Keratinocyte (primary cell): ENCODE measurements around the gene PRPF8. TPM values are rescaled to one million over a fixed set of nuclear protein-coding genes. Genes with fewer than 3 reads are reported as not detected.

Source experiments
- DNase-seq: peaks from one replicate; pipeline ENCODE4 v3.0.0-alpha.2; 2011; ENCODE audit warnings: low read depth, missing footprints, low spot score
- FAIRE-seq: peaks from 2 replicates; lab custom pipeline; 2011; peaks lifted over from hg19 to GRCh38; lab: Jason Lieb, UNC
- H2AFZ ChIP-seq: 2 replicates; pipeline ENCODE4 v1.6.0; 2012; ENCODE audit warnings: low read length, control low read depth, inconsistent platforms; ENCODE audit not compliant: control insufficient read depth
- H3K27ac ChIP-seq: 2 replicates; pipeline ENCODE4 v1.5.1; 2011; ENCODE audit warnings: low read length; ENCODE audit not compliant: control insufficient read depth, insufficient read depth
- H3K27me3 ChIP-seq: 3 replicates; pipeline ENCODE4 v1.6.0; 2011; ENCODE audit warnings: low read length; ENCODE audit not compliant: control insufficient read depth, insufficient read depth; ENCODE audit errors: extremely low read depth
- H3K36me3 ChIP-seq, 2 experiments: 2 replicates in 1 of 2; 3 replicates in 1 of 2; pipeline ENCODE4 v1.5.1; 2011; ENCODE audit warnings: low read length in 2 of 2, mild to moderate bottlenecking in 1 of 2; ENCODE audit not compliant: control insufficient read depth in 2 of 2, insufficient read depth in 2 of 2; ENCODE audit errors: extremely low read depth in 1 of 2
- H3K4me1 ChIP-seq: 3 replicates; pipeline ENCODE4 v1.5.1; 2011; ENCODE audit warnings: low read length; ENCODE audit not compliant: control insufficient read depth, insufficient read depth; ENCODE audit errors: extremely low read depth
- H3K4me2 ChIP-seq: 3 replicates; pipeline ENCODE4 v1.6.0; 2011; ENCODE audit warnings: low read depth, low read length; ENCODE audit not compliant: control insufficient read depth, insufficient read depth; ENCODE audit errors: extremely low read depth
- H3K4me3 ChIP-seq, 3 experiments: fragments of 200-600 bp in 1 of 3; sonication (generic) in 1 of 3; 2 replicates in 2 of 3; 3 replicates in 1 of 3; pipeline ENCODE4 v1.5.1; 2011 to 2016; ENCODE audit warnings: low read length in 3 of 3, mild to moderate bottlenecking in 3 of 3, control low read depth in 2 of 3, inconsistent platforms in 1 of 3, low read depth in 1 of 3, mixed read lengths in 1 of 3, mixed run types in 1 of 3, moderate library complexity in 1 of 3; ENCODE audit not compliant: control insufficient read depth in 2 of 3, insufficient read depth in 2 of 3; ENCODE audit errors: extremely low read depth in 1 of 3
- H3K79me2 ChIP-seq: 2 replicates; pipeline ENCODE4 v1.6.0; 2012; ENCODE audit warnings: low read length; ENCODE audit not compliant: control insufficient read depth, insufficient read depth
- H3K9ac ChIP-seq: 3 replicates; pipeline ENCODE4 v1.6.0; 2011; ENCODE audit warnings: low read length; ENCODE audit not compliant: control insufficient read depth, insufficient read depth; ENCODE audit errors: extremely low read depth
- H3K9me1 ChIP-seq: 3 replicates; pipeline ENCODE4 v1.6.0; 2011; ENCODE audit warnings: low read length; ENCODE audit not compliant: control insufficient read depth, insufficient read depth; ENCODE audit errors: extremely low read depth
- H3K9me3 ChIP-seq: 2 replicates; pipeline ENCODE4 v1.5.1; 2012; ENCODE audit warnings: low read depth, low read length; ENCODE audit not compliant: control insufficient read depth
- H4K20me1 ChIP-seq: 3 replicates; pipeline ENCODE4 v1.6.0; 2011; ENCODE audit warnings: low read length; ENCODE audit not compliant: control insufficient read depth, insufficient read depth; ENCODE audit errors: extremely low read depth
- CTCF ChIP-seq, 3 experiments: IDR thresholded peaks in 1 of 3; conservative IDR thresholded peaks in 1 of 3; optimal IDR thresholded peaks in 1 of 3; 2 replicates in 2 of 3; 3 replicates in 1 of 3; pipeline versions ENCODE3 to v1.5.1; 2011; ENCODE audit warnings: low read length in 3 of 3, mild to moderate bottlenecking in 3 of 3, moderate library complexity in 2 of 3, control low read depth in 1 of 3, inconsistent platforms in 1 of 3; ENCODE audit not compliant: insufficient read depth in 2 of 3; ENCODE audit errors: extremely low read depth in 1 of 3
- EZH2 ChIP-seq: IDR thresholded peaks from one replicate; pipeline ENCODE4 v1.6.1; 2012; ENCODE audit warnings: inconsistent platforms, mild to moderate bottlenecking, low read length, moderate library complexity
- dilution Hi-C: fragments of 300-500 bp; cut with MboI; formaldehyde crosslinking; loops from one replicate; pipeline ENCODE4 v1.7.0; 2020; ENCODE audit warnings: low sequenced_read_pairs; ENCODE audit not compliant: extremely low pct_ligation_motif_present
- polyA plus RNA-seq, 5 experiments: library from polyadenylated mRNA; depleted of rRNA in 3 of 5; stranded (reverse) in 3 of 5; stranded (forward) in 1 of 5; unstranded in 1 of 5; fragments of >200 nt; gene quantifications; 1 replicate in 1 of 5; 2 replicates in 3 of 5; 3 replicates in 1 of 5; pipeline versions ENCODE4 v1.2.1 to v1.2.3, GENCODE V29; 2011 to 2012; ENCODE audit warnings: missing spikeins in 2 of 5, low read depth in 1 of 5, low replicate concordance in 1 of 5

The PRPF8 gene
- polyA plus RNA-seq, 1 donor (not counting 4 experiments of a cell fraction or from before 2014, with no cell fraction given), result 97.5 TPM

DNA sequence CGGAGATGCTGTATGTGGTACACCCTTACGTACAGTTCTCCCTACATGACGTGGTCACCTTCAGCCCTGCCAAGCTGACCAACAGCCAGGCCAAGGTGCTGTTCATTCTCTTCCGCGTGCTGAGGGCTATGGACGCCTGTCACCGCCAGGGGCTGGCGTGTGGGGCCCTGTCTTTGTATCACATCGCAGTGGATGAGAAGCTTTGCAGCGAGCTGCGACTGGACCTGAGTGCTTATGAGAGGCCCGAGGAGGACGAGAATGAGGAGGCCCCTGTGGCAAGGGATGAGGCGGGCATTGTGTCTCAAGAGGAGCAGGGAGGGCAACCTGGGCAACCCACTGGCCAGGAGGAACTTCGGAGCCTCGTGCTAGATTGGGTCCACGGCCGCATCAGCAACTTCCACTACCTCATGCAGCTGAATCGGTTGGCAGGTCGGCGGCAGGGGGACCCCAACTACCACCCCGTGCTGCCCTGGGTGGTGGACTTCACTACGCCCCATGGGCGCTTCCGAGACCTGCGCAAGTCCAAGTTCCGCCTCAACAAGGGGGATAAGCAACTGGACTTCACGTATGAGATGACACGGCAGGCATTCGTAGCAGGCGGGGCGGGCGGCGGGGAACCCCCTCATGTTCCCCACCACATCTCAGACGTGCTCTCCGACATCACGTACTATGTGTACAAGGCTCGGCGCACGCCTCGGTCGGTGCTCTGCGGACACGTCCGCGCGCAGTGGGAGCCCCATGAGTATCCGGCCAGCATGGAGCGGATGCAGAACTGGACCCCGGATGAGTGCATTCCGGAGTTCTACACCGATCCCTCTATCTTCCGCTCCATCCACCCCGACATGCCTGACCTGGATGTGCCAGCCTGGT lies 41.2 kb upstream of the PRPF8 start:
- dilution Hi-C loops, result no loop called here
- no peak for FAIRE-seq
- Histone ChIP-seq H2AFZ (no peak overlapping the region), H3K79me2 (peaks cover 13% of the 10 kb centered on the region), H4K20me1 (no peaks in the 10 kb centered on the region), H3K27me3 (no peaks in the 10 kb centered on the region), H3K9me1 (no peaks in the 10 kb centered on the region), H3K9me3 (no peaks in the 10 kb centered on the region), H3K9ac (no peak overlapping the region), H3K27ac (no peak overlapping the region), H3K4me1 (peaks cover 11% of the 10 kb centered on the region), H3K4me2 (peak overlapping the region; percentile 83), H3K36me3 (peaks cover 5 to 9% of the 10 kb centered on the region in 2 experiments), H3K4me3 (peak overlapping the region; percentile 69 to 79 (median 76))
- TF ChIP-seq EZH2, result no peak
- TF ChIP-seq CTCF (optimal IDR thresholded peaks at IDR 0.05 in 1 of 3, IDR thresholded peaks at IDR 0.05 in 1 of 3, conservative IDR thresholded peaks at IDR 0.05 in 1 of 3; ENCODE audit: extremely low read depth in 1 of 3, insufficient read depth in 2 of 3, low read length in 3 of 3), result no peak
- DNase-seq, result no peak

DNA sequence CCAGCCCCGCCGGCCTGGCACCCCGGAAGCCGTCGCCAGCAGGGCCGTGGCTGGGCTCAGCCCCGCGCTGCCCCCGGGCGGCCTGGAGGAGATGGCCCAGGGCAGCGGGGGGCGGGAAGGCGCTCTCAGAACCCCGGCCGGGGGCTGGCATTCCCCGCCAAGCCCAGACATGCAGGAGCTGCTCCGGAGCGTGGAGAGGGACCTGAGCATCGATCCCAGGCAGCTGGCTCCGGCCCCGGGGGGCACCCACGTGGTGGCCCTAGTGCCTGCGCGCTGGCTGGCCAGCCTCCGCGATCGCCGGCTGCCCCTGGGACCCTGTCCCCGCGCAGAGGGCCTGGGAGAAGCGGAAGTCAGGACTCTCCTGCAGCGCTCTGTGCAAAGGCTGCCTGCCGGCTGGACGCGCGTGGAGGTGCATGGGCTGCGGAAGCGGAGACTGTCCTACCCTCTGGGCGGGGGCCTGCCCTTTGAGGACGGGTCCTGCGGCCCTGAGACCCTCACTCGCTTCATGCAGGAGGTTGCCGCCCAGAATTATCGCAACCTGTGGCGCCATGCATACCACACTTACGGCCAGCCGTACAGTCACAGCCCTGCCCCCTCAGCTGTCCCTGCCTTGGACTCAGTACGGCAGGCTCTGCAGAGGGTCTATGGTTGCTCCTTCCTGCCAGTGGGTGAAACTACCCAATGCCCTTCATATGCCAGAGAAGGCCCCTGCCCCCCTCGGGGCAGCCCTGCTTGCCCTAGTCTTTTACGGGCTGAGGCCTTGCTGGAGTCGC lies 40.4 kb upstream of the PRPF8 start:
- Histone ChIP-seq H3K36me3 (peaks cover 5 to 9% of the 10 kb centered on the region in 2 experiments), H3K9me1 (no peaks in the 10 kb centered on the region), H3K9ac (peak overlapping the region; percentile 74), H2AFZ (peak overlapping the region; percentile 56), H3K4me3 (peak overlapping the region; percentile 69 to 79 (median 76)), H3K4me2 (peak overlapping the region; percentile 83), H3K9me3 (no peaks in the 10 kb centered on the region), H3K27ac (peak overlapping the region; percentile 47), H3K27me3 (no peaks in the 10 kb centered on the region), H4K20me1 (no peaks in the 10 kb centered on the region), H3K4me1 (peaks cover 12% of the 10 kb centered on the region), H3K79me2 (peaks cover 13% of the 10 kb centered on the region)
- DNase-seq (no peak), FAIRE-seq (no peak)
- dilution Hi-C loops, result no loop called here
- no peak for TF ChIP-seq EZH2
- no peak for TF ChIP-seq CTCF (optimal IDR thresholded peaks at IDR 0.05 in 1 of 3, IDR thresholded peaks at IDR 0.05 in 1 of 3, conservative IDR thresholded peaks at IDR 0.05 in 1 of 3; ENCODE audit: extremely low read depth in 1 of 3, insufficient read depth in 2 of 3, low read length in 3 of 3)
